ENCODE data around the gene MDN1.

- no peak for TF ChIP-seq POLR2A (IDR thresholded peaks at IDR 0.05)
- TF ChIP-seq CTCF (IDR thresholded peaks at IDR 0.05): no peak
Measured at GRCh38 chr6:89669002-89669401, 150.6 kb downstream of the MDN1 start.
